Neural cell (in vitro differentiated cells): ENCODE results near the gene ZNF709.

Experiments used
- EZH2 ChIP-seq: fragments of 200-600, 300-800 bp; shearing (Covaris generic), sonication (generic); IDR thresholded peaks from 2 replicates; pipeline ENCODE4 v1.6.1; 2014; ENCODE audit warnings: antibody characterized with exemption, low read length, borderline replicate concordance, mild to moderate bottlenecking; ENCODE audit not compliant: insufficient read depth, poor library complexity, severe bottlenecking
- POLR2AphosphoS5 ChIP-seq: IDR thresholded peaks from 2 replicates; pipeline ENCODE4 v1.6.1; 2012

GRCh38 chr19:12465211-12465610 lies 19.4 kb downstream of the ZNF709 start:
- TF ChIP-seq POLR2AphosphoS5 (no peak), EZH2 (no peak)
